DOHH2 (cell line): ENCODE data around the gene ACOX3.

Experiments used
- EZH2phosphoT487 ChIP-seq: fragments of 200-600 bp; sonication (generic); IDR thresholded peaks from 2 replicates; pipeline ENCODE4 v1.6.1; 2017; ENCODE audit warnings: borderline replicate concordance, mild to moderate bottlenecking, antibody characterized with exemption, low read length, moderate library complexity, mixed read lengths
- TF ChIP-seq, protein P1 (sequence below): fragments of 200-600 bp; sonication (generic); IDR thresholded peaks from one replicate; pipeline ENCODE4 v1.5.1; 2014; ENCODE audit warnings: antibody characterized with exemption, mild to moderate bottlenecking, low read depth, low read length; ENCODE audit not compliant: poor library complexity, severe bottlenecking

DNA sequence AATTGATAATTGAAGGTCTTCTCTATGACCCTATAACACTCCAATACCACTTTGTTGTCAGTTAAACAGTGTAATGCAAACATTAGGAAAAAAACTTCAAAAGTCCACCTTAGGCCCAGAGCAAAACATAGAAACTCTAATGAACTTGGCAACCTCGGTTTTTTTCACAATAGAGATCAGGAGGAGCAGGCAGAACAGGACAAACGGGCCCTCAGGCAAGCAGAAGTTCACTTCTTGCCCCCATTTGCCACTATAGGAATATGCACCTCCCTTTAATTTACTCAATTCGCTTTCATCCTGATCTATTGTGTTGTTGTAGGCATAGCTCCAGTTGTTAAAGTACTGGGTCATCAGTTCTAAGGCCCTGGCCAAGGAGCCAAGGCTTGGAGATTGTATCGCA, 18.2 kb downstream of the ACOX3 start:
- no peak for TF ChIP-seq EZH2phosphoT487
- TF ChIP-seq, protein P1, sequence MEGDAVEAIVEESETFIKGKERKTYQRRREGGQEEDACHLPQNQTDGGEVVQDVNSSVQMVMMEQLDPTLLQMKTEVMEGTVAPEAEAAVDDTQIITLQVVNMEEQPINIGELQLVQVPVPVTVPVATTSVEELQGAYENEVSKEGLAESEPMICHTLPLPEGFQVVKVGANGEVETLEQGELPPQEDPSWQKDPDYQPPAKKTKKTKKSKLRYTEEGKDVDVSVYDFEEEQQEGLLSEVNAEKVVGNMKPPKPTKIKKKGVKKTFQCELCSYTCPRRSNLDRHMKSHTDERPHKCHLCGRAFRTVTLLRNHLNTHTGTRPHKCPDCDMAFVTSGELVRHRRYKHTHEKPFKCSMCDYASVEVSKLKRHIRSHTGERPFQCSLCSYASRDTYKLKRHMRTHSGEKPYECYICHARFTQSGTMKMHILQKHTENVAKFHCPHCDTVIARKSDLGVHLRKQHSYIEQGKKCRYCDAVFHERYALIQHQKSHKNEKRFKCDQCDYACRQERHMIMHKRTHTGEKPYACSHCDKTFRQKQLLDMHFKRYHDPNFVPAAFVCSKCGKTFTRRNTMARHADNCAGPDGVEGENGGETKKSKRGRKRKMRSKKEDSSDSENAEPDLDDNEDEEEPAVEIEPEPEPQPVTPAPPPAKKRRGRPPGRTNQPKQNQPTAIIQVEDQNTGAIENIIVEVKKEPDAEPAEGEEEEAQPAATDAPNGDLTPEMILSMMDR: no peak
